HG03354 (cell line): ENCODE data around the gene RASGRF1.
"Not testable (repeated sequence)": the region's sequence is repeated elsewhere in the genome, so short reads cannot be mapped to it uniquely, and the experiment has no call there.

ENCODE experiments used
- ATAC-seq: cut with Tn5 transposase; IDR thresholded peaks from one replicate; pipeline ENCODE4 v1.9.1; 2021; ENCODE audit warnings: mild to moderate bottlenecking; ENCODE audit not compliant: unreplicated experiment, poor library complexity, severe bottlenecking

The RASGRF1 gene

GRCh38 chr15:79023918-79024317 lies 66.7 kb downstream of the RASGRF1 start:
- no peak for ATAC-seq

DNA sequence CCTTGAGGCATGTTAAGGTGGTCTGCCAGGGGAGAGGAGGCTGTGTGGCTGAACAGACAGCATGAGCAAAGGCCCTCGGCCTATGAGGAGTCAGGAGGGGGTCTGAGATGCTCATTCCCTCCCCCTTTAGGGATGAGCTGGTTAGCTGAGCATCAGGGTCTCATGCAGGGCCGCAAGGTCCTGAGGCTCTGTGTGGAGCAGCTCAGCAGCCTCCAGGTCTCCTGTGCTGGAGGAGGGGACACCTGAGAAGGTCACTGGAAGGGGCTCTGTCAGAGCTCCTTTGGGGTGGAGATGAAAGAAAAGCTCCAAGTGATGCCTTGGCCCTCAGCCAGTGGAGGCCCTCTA lies 67.1 kb downstream of the RASGRF1 start:
- no peak for ATAC-seq

DNA sequence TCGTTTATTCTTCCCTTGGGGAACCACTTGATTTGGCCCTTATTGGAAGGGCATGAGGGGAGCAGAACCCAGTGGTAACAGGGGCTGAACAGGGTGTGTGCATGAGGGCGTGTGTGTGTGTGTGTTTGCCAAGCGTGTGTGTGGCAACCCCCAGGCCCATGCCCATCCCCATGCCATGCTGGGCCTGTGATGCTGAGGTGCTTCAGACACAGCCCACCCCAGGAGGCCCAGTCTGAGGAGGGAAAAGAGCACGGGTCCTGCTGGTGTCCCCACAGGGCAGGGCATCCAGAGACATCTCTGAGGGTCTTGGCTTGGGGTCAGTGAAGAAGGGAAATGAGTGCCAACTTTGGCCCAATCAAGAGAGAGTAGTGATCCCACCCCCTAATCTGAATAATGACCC lies 71.6 kb downstream of the RASGRF1 start:
- ATAC-seq = no peak

GRCh38 chr15:79017953-79018352 lies 72.6 kb downstream of the RASGRF1 start:
- no peak for ATAC-seq

- ATAC-seq = no peak
Observed at GRCh38 chr15:79016527-79017170, 73.9 kb downstream of the RASGRF1 start.

DNA sequence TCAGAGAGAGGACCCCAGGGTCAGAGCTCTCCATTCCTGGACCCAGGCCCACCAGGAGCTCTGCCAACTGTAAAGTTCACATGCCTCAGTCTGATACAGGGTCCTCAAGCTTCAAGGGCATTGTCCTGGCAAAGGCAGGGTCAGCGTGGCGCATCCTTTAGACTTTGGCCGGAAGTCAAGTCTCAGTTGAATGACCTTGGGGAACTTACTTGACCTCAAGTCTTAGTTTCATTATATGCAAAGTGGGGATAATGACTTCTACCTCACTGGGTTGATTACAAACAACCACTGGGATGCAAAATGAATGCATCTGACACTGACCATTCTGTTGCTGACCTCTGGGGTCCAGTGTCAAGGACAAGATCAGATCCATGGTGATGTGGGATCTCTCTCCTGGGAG lies 75.2 kb downstream of the RASGRF1 start:
- peak; percentile 59 for ATAC-seq

GRCh38 chr15:79010278-79010677 lies 80.3 kb downstream of the RASGRF1 start:
- ATAC-seq = no peak

- no peak for ATAC-seq
Observed at GRCh38 chr15:79009379-79009778, 81.2 kb downstream of the RASGRF1 start.

- ATAC-seq = no peak
Observed at GRCh38 chr15:79008659-79009058, 81.9 kb downstream of the RASGRF1 start.

GRCh38 chr15:79007066-79007465 lies 83.5 kb downstream of the RASGRF1 start:
- ATAC-seq = peak; percentile 49

- no peak for ATAC-seq
Observed at GRCh38 chr15:79006071-79006470, 84.5 kb downstream of the RASGRF1 start.

DNA sequence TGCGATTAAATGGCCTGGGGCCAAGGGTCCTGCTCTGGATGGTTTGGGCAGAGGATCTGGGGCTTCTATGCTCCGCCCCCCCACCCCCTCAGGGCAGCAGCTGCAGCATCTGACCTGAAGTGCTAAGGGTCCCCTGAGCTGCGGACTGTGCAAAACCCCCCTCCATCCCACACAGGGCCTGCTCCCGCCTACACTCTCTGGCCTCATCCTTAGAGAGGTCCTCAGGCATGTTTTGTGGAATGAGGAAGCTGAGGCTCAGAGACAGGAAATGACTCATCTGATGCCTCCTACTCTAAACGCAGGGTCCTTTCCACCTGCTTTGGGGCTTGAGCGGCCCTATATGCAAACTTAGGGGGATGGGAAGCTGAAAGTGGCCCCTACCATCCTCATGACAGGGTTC lies 86.2 kb downstream of the RASGRF1 start:
- peak; percentile 90 for ATAC-seq

DNA sequence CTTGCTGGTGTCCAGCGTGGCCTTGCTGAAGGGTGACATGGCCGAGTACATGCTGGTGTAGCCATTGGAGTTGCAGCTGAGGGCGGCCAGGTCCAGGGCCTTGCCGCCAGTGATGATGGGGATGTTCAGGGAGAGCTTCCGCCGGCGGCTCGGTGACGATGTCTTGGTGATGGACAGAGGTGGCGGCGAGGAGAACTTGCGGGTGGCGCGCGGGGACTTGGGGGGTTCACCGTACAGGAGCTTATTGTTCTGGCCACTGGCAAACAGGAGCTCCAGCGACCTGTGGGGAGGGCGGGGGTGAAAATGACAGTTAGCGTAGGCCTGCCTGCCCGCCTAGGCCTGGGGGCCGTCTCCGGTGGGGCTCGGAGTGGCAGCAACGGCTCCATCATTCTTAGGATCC lies 86.7 kb downstream of the RASGRF1 start:
- no peak for ATAC-seq

DNA sequence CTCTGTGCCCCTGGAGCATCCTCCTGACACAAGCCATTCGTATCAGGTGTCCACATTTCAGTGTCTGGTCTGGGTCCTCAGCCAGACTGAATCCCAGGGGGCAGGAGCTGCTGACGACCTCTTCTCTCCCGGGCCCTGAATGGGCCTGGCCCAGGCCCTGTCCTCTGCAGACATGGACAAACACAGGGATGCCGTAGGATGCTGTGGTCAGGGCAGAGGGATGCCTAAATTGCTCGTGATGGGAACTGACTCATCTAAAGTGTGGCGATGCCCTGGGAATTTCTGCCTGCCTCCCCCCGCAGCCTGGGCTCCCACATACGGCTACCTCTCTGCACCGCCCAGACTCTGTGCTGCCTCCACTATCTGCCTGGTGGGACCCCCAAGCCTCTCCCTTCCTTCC lies 87.3 kb downstream of the RASGRF1 start:
- ATAC-seq = no peak

DNA sequence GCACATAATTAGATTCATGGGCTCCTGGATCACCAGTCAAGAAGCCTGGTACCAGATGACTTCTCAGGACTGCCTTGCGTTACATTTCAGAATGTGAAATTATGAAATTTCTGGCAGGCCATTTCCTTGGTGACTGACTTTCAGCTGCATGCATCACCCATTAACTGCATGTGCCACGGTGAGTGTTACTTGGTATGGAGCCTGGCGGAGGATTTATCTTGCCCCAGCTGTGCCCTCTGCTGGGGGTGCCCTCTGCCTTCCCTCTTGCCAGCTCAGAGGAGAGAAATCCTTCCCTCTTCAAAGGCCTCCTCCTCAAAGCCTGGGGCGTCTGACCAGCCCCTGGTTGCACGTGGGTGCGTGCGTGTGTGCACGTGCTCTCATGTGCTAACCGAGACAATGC lies 88.0 kb downstream of the RASGRF1 start:
- ATAC-seq = no peak

GRCh38 chr15:78999636-79000035 lies 90.9 kb downstream of the RASGRF1 start:
- no peak for ATAC-seq

DNA sequence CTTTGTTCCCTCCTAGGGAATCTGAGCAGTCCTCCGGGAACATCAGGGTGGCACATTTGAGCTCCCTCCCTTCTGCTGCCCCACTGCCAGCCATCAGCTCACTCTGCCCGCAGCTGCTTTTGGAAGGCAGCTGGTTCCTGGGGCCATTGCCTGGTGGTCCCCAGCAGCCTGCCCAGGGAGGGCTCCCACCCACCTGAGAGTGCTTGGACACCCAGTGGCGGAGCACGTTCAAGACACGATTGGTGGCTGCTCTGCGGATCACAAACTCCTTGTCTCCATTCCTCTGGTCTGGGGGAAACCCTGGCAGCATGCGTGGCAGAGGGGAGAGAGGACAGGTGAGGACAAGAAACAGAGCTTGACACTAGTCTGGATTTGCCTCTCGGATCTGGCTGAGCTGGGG lies 92.1 kb downstream of the RASGRF1 start:
- no peak for ATAC-seq

DNA sequence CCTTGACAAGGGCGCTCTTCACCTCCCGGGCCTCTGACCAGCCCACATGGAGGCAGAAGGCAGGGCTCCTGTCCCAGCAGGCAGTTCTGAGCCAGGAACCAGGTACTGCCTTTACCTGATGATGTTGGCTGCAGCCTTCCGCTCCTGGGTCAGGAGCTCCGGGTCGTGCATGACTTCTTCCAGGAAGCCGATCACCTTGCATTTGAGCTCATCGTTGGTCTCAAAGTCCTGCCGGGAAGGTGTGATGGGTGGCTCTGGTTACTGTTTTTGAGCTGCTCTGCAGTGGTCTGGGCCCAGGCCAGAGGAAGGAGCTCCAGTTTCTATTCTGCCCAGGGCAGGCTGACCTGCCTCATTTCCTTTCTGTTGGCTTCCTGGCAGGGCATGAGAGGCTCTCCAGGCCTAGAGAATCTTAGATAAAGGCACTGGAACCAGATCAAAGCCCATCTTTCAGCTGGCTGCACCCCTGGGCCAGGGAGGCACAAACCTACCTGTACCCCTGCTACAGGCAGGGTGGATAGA lies 92.5 kb downstream of the RASGRF1 start:
- ATAC-seq = no peak

- ATAC-seq = no peak
Observed at GRCh38 chr15:78996894-78997275, 93.7 kb downstream of the RASGRF1 start.

DNA sequence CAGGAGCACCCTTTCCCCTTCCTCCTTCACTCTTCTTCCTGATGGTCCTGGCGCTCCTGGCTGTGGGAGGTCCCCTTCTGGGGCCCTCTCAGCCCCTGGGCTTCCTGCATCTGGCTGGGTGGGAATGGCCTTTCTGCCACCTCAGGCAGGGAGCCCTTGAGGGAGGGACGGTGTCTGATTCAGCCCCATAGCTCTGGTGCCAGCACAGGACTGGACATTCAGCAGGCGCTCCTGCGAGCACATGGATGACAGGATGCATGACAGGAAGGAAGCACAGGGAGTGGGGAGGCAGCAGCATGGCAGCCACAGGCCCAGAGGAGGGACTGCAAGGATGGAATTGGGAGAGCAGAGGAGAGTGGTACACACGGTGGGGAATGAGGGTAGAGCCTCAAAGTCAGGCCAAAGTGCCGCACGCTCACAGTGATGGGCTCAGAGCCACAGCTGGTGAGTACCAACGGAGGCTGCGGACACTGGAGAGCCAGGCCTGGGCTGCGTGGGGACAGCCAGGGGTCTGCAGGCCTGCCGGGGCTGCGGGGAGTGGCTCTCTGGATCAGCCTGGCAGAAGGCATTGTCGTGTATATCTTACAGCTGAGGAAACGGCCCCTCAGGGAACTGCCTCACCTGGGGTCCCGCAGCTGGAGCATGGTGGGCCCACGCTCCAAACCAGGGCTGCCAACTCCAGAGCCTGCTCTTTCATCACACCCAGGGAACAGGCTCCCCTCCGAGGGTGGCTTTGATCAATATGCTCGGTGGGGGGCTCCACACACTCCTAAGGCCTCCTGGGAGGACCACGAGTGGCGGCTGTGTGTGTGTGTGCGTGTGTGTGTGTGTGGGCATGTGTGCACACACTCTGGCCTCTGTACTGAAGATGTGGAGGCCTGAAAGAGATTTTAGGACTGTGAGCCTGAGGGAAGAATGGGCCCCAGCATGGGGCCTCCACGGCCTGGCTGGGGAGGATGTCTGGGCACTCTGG lies 94.4 kb downstream of the RASGRF1 start:
- no peak for ATAC-seq

DNA sequence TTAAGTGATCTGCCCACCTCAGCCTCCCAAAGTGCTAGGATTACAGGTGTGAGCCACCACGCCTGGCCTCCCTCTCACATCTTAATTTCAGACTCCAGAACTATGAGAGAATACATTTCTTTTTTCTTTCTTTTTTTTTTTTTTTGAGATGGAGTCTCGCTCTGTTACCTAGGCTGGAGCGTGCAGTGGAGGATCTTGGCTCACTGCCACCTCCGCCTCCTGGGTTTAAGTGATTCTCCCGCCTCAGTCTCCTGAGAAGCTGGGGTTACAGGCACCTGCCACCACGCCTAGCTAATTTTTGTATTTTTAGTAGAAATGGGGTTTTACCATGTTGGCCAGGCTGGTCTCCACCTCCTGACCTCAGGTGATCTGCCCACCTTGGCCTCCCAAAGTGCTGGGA lies 95.4 kb downstream of the RASGRF1 start:
- ATAC-seq = not testable (repeated sequence)
